Measurements from ENCODE around the gene MYH7.

GRCh38 chr14:23381871-23382270 lies 53.6 kb downstream of the MYH7 start:
- TF ChIP-seq CTCF (IDR thresholded peaks at IDR 0.05) (no peak), POLR2A (IDR thresholded peaks at IDR 0.05) (no peak)

Data from ovary (tissue), 3 donors.